Measurements from ENCODE around the gene RAI1.

The RAI1 gene

GRCh38 chr17:17745476-17746455 lies 64.5 kb downstream of the RAI1 start:
- H3K4me3 ChIP-seq (ENCODE audit: low read depth, low read length): no peak overlapping the region

DNA sequence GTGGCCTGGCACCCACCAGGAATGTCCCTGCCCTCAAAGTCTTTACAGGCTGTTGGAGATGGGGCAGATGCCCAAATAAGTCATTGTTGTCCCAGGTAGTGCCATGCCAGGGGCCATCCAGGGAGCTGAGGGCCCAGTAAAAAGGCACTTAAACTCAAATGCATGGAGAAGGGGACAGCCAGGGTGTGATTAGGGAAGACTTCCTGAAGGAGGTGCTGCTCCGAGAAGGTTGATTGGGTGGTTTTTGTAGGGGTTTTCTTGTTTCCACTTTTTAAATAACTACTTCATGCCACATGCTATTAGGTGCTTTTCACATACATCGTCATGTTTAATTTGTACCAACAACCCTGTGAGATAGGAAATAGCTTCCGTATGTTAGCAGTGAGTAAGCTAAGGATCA lies 66.9 kb downstream of the RAI1 start:
- no peak overlapping the region for H3K4me3 ChIP-seq (ENCODE audit: low read depth, low read length)

GRCh38 chr17:17748604-17749003 lies 67.3 kb downstream of the RAI1 start:
- no peak overlapping the region for H3K4me3 ChIP-seq (ENCODE audit: low read depth, low read length)

DNA sequence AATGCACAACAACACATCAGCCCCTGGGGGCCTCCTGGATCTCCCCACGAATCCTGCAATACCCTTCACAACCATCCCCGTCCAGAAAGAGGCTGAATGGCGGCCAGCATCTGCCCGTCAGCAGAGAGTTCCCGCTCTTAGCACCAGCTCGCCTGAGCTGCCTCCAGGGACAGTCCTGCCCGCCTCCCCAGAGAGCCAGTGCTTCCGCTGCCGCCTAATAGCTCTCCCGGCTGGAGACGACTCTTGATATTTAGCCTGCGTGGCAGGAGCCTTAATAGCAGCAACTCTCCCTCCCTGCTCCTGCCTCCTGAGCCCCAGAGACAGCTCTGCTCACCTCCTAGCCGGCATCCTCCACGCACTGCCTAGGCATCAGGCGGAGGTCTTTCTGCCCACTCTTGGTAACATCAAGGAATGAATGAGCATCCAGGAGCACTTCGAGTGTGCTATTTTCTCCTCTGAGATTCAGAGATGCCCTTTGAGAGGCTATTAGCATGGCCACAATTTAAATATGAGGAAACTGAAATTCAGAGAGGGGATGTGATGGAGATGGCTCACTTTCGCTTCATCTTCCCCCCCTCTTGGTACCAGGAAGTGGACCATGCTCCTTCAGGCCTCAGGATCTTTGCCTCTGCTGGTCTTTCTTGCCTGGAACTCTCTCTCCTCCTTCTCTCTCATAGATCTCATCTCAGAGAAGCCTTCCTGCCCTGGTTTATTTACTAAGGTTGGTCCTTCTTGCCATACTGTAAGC lies 67.9 kb downstream of the RAI1 start:
- H3K4me3 ChIP-seq (ENCODE audit: low read depth, low read length): no peak overlapping the region

DNA sequence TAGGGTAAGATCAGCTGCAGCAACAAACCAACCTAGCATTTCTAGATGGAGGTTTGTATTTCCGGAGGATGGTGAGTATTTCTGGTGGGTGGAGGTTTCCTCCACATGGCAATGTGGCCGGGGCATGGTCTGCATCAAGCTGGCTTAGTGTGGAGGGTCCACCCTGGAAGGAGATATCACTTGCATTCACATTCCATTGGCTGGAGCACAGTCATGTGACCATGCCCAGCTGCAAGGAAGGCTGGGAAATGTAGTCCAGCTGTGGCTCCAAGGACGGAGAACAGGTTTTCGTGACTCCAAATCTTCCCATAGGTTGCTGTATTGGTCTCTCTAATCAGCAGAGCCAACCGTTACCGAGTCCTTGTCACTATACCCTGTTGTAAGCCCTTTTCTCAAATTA lies 68.7 kb downstream of the RAI1 start:
- no peak overlapping the region for H3K4me3 ChIP-seq (ENCODE audit: low read depth, low read length)

- H3K4me3 ChIP-seq (ENCODE audit: low read depth, low read length): no peak overlapping the region
These were observed 69.6 kb downstream of the RAI1 start for GRCh38 chr17:17750881-17751280.

DNA sequence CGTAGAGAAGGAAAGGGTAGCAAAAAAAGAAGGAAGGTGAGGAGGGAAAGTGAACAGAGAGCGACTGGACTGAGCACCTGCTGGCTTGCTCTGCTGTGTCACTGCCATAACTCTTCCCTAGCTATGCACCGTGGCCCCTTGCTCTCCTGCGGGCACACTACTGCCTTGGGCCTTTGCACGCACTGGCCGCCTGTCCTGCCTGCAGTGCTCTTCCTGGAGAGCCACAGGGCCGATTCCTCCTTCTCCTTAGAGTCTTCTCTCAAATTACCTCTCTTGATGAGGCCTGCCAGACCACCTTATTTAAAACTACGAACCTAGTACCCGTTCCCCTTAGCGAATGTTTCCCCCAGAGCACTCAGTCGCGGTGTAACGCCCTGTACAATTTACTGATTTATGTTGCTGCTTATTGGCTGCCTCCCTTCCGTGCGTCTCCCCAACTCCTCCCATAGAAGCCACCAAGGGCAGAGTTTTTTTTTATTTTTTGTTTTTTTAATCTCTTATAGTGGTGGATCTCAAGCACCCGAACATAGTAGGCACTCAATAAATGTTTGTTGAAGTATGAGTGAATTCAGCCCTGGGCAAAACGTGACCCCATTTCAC lies 70.3 kb downstream of the RAI1 start:
- H3K4me3 ChIP-seq (ENCODE audit: low read depth, low read length): no peak overlapping the region

DNA sequence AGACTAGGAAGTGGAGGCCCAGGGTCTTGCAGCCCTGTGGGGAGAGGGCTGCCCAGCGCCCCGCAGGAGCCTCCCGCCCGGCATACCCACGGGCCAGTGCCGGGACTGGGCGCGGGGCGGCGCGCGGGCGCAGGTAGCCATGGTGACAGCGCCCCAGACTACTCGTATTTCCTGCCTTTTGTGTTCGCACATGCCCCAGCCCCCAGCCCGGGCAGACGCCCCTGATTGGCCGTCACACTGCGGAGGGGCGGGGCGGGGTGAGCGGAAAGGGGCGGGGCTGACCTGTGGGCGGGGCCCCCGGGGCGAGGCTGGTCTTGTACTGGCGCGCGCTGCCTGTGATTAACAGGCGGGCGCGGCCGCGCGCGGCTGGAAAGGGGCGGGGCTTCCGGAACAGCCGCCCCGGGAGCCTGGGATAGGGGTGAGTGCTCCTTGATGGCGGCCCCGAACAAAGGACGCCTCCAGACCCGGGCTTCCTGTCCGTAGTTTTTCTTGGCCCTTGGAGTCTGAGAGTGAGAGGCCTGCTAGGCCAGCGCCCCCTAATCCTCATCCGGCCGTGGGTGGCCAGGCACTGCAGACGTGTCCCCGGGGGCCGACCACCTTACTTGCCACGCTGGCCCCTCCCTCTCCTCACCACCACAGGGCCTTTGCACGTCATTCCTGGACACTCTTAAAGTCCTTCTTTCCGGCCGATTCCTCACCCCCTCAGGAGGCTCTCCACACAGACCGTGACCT lies 71.0 kb downstream of the RAI1 start:
- H3K4me3 ChIP-seq (ENCODE audit: low read depth, low read length): peak overlapping the region; percentile 8

DNA sequence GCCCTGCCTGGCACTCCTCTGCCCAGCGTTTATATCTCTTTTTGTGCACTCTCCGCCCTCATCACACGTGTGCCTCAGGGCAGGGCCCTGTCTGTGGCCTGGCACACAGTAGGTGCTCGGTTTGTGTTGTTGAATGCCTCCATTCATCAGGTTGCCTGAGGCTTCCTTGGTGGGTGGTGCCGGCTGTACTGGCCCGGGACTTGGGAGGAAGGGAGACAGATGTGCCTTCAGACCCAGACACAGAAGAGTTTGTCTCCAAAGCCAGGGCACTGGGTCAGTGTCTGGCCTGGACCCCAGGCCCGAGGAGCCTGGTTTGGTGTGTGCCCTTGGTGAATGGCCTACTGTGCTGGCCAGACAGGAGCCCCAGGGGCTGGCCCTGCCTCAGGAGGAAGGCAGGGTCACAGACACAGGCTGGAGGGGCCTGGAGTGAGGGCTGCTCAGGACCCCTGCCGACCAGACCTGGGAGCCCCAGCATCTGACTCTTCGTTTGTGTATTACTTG lies 71.6 kb downstream of the RAI1 start:
- peak overlapping the region; percentile 8 for H3K4me3 ChIP-seq (ENCODE audit: low read depth, low read length)

- no peak overlapping the region for H3K4me3 ChIP-seq (ENCODE audit: low read depth, low read length)
These were observed 73.7 kb downstream of the RAI1 start for GRCh38 chr17:17754719-17755686.

DNA sequence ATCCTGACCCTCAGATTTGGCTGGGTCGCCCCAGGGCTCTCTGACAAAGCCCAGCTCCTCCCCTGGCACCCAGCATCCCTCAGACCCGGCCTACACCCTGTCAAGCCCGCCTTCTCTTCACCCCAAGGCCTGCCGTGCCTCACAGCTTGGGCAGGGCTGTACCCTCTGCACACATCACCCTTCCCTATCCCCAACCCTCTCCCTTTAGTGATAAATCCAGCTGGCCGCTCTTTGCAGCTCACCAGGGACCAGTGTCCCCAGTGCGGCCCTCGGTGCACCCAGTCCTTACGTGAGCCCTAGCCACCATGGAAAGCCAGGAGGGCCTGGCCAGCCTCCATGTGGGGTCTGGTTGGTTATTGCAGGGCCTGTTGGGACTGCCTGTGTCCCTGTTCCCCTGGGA lies 74.5 kb downstream of the RAI1 start:
- H3K4me3 ChIP-seq (ENCODE audit: low read depth, low read length): no peak overlapping the region

DNA sequence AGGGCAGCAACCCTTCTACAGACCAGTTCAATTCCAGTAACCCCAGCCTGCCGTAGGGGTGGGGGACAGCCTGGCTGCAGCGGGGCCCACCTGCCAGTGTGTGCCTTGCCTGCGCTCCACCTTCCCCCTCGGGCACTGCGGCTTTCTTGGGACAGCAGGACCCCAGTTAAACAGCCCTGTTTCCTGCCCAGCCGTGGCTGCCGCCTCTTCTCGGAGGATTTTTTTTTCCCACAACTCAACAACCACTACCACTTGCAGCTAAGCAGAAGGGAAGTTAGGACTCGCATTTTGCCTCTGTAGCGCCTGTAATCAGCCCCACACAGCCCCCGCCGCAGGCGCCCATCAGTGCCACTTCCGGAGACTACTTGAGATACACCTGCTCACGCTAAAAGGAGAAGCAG lies 76.1 kb downstream of the RAI1 start:
- no peak overlapping the region for H3K4me3 ChIP-seq (ENCODE audit: low read depth, low read length)

DNA sequence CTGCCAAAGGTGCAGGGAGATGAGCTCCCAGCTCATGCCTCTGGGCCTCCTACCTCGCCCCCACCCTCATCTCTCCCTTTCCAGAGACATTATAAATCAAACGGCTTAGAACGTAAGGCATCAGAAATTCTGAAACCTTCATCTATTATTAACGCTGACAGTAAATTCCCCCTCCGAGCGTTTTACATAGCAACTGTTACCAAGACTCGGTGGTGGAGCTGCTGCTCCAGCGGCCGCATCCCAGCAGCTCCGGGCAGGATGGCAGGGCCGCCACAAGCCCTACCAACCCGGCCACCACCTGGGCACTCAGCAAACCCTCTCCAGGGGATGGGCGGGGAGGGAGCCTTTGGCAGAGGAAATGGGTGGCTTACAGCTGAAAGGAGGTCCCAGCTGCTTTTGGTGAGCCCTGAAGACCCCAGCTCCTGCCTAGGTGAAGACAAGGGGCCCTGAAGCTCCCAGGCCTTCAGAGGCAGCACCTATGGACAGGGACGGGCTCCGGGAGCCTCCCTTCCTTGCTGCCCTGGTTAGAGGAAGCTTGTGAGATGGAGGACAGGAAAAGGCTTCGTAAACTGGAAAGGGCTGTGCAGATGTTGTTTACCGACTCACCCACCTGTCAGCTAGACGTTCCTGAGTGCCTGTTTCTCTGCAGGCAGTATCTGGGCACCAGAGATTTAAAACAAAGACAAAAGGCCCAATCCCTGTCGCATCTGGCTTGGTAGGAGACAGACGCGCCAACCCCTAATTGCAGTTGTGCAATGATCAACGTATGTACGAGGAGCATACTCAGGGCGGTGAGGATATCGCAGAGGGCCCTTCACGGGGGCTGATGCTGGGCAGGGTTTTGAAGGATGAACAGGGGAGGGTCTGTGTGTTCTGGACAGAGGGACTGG lies 76.9 kb downstream of the RAI1 start:
- no peak overlapping the region for H3K4me3 ChIP-seq (ENCODE audit: low read depth, low read length)

GRCh38 chr17:17758941-17759563 lies 77.8 kb downstream of the RAI1 start:
- H3K4me3 ChIP-seq (ENCODE audit: low read depth, low read length): no peak overlapping the region

GRCh38 chr17:17760350-17760749 lies 79.1 kb downstream of the RAI1 start:
- H3K4me3 ChIP-seq (ENCODE audit: low read depth, low read length): no peak overlapping the region

DNA sequence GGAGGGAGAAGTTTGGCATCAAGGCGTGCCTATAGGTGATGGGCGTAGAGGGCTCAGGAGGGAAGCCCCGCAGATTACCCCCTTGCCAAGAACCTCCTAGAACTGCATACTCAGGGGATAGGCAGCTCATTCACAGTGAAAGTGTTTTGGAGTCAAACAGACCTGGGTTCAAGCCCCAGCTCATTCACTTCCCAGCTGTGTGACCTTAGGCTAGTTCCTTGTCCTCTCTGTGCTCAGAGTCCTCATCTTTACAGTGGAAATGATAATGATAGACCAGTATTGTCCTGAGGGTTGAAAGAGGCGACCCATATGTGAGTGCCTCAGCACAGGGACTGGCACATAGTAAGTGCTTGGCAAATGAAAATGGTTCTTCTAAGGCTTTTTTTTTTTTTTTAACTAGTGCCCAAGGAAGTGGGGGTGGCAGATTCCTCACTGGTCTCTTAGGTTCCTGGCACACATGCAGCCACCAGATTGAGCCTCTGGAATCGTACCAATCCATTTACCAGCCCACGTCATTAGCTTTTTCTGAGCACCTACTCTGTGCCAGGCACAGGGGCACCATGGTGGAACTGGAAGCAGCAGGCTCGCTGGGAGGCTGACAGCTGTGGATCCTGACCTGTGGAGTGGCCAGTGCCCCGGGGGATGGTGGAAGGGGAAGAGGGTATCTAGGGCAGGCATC lies 79.8 kb downstream of the RAI1 start:
- H3K4me3 ChIP-seq (ENCODE audit: low read depth, low read length): no peak overlapping the region

DNA sequence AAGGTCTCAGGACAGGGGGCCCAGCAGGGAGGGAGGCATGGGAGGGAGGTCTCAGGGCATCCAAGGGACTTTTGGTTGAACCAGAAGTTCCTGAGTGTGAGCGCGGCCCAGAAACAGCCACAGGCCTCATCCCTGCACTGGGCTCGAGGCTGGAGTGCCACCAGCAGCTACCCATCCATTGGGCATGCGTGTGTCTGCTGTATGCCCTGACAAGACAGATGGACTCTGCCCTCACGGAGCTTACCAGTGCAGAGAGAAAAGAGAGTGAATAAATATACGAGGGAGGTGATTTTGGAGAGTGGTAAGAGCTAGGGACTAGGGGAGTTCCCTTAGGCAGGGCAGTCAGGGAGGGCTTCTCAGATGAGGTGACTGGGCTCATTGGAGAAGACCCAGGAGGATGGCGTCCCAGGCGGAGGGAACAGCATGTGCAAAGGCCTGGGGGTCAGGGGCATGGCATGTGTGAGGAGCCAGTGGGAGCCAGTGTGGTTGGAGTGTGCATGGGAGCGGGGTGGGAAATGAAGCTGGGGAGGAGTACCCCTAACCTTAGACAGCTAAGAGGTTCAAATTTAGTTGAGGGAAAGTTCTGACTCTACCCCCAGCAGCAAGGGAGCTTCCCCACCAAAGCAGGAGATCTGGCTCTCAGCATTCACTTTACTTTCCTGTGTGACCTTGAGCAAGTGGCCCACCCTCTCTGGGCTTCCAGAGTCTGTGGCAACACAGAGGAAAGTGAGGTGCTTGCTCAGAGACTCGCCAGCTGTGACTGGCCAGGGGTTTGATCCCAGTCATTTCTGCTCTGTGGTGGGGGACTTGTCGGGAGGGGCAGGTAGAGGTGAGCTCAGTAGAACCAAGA lies 80.9 kb downstream of the RAI1 start:
- no peak overlapping the region for H3K4me3 ChIP-seq (ENCODE audit: low read depth, low read length)
